Endodermal cell (in vitro differentiated cells): ENCODE measurements around the gene FER. TPM values are rescaled to one million over a fixed set of nuclear protein-coding genes. Genes with fewer than 3 reads are reported as not detected.

Source experiments
- DNase-seq: peaks from one replicate; pipeline ENCODE4 v3.0.0-alpha.2; 2017
- H3K27ac ChIP-seq: 2 replicates; pipeline ENCODE4 v1.5.1; 2013; ENCODE audit warnings: mild to moderate bottlenecking, low read depth, low read length, moderate library complexity
- H3K27me3 ChIP-seq: 2 replicates; pipeline ENCODE4 v1.6.1; 2013; ENCODE audit warnings: mild to moderate bottlenecking, low read length, moderate library complexity; ENCODE audit not compliant: insufficient read depth, control insufficient read depth, poor library complexity, severe bottlenecking
- H3K36me3 ChIP-seq: 2 replicates; pipeline ENCODE4 v1.7.0; 2013; ENCODE audit warnings: mild to moderate bottlenecking, low read length, moderate library complexity; ENCODE audit not compliant: control insufficient read depth, insufficient read depth
- H3K4me1 ChIP-seq: one replicate; pipeline ENCODE4 v1.7.0; 2013; ENCODE audit warnings: low read length; ENCODE audit not compliant: control insufficient read depth, insufficient read depth
- H3K4me3 ChIP-seq: 2 replicates; pipeline ENCODE4 v1.5.1; 2013; ENCODE audit warnings: mild to moderate bottlenecking, low read length, moderate library complexity
- H3K9ac ChIP-seq: 2 replicates; pipeline ENCODE4 v1.6.1; 2013; ENCODE audit warnings: mild to moderate bottlenecking, low read length, moderate library complexity; ENCODE audit not compliant: poor library complexity, severe bottlenecking; ENCODE audit errors: extremely low read depth
- H3K9me3 ChIP-seq: 2 replicates; pipeline ENCODE4 v1.6.1; 2013; ENCODE audit warnings: mild to moderate bottlenecking, low read length, moderate library complexity; ENCODE audit not compliant: control insufficient read depth
- H3K27ac Mint-ChIP-seq: 2 replicates; pipeline ENCODE4 v1.8.0; 2020; ENCODE audit warnings: mixed read lengths
- H3K27me3 Mint-ChIP-seq: 2 replicates; pipeline ENCODE4 v1.8.0; 2021; ENCODE audit warnings: mild to moderate bottlenecking, mixed read lengths; ENCODE audit not compliant: insufficient read depth
- H3K36me3 Mint-ChIP-seq: 2 replicates; pipeline ENCODE4 v1.8.0; 2020; ENCODE audit warnings: low read depth, mixed read lengths
- H3K4me1 Mint-ChIP-seq: 2 replicates; pipeline ENCODE4 v1.8.0; 2020; ENCODE audit warnings: mixed read lengths
- H3K4me3 Mint-ChIP-seq: 2 replicates; pipeline ENCODE4 v1.8.0; 2020; ENCODE audit warnings: mild to moderate bottlenecking, moderate library complexity, mixed read lengths
- H3K9me3 Mint-ChIP-seq: 2 replicates; pipeline ENCODE4 v1.8.0; 2020; ENCODE audit warnings: mild to moderate bottlenecking, mixed read lengths
- WGBS, 2 experiments: methylation state at CpG; one replicate each; pipeline versions ENCODE4 v1.1.5 to v1.1.7; 2013; ENCODE audit warnings: missing lambda C conversion rate in 2 of 2, mixed read lengths in 1 of 2; ENCODE audit not compliant: insufficient coverage in 1 of 2, insufficient read length in 1 of 2; 5-methylcytosine and 5-hydroxymethylcytosine counted together
- total RNA-seq, 2 donors: library from RNA; stranded (reverse); fragmentation: NEBNext Ultra II Directional in 1 of 2; extraction: Animal tissue kit (Norgen Biotek cat#: 25700) in 1 of 2; gene quantifications; 2 replicates in 1 of 2; 3 replicates in 1 of 2; pipeline ENCODE4 v1.2.1, GENCODE V29; 2021
- TF ChIP-seq, protein P1 (sequence below): fragments of 200-600 bp; sonication (generic); conservative IDR thresholded peaks from 2 replicates; pipeline ENCODE4 v1.5.0; 2021; ENCODE audit warnings: antibody characterized with exemption, mild to moderate bottlenecking

The FER gene
- total RNA-seq, 2 donors from 2014 or later: 24.5 to 26.8 TPM

DNA sequence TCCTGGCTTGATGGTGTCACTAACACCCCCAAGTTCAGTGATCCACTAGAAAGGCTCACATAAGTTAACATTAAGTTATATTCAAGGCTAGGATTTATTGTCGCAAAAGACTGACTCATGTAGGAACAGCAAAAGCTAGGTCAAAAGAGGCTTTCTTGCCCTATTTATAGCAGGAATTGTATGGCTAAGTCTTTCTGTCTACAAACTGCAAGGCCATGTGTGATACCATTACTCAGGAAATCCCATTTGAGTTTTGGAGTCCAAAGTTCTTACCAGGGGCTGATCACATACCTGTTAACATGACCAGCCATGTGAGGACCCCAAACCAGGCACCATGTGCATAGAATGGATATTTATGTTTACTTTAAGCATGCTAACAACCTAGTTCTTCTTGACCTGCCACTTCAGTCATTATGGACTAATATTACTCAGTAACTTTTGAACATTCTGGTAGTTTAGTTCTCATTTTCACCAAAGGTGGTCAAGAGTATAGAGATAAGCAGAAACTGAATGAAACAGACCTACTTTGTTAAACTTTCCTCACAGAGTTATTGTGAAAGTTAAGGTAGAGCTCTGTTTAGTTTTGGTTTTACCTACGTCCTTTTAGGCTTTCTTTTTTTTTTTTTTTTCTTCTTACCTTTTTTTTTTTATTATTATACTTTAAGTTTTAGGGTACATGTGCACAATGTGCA lies 281.1 kb downstream of the FER start:
- H3K4me3 Mint-ChIP-seq: no peak overlapping the region
- H3K27ac Mint-ChIP-seq: no peak overlapping the region
- Histone ChIP-seq H3K9me3 (peaks cover 8% of the 10 kb centered on the region), H3K4me3 (no peak overlapping the region), H3K9ac (no peak overlapping the region), H3K27ac (no peak overlapping the region), H3K4me1 (peaks cover 16% of the 10 kb centered on the region), H3K36me3 (no peaks in the 10 kb centered on the region), H3K27me3 (no peaks in the 10 kb centered on the region)
- TF ChIP-seq, protein P1, sequence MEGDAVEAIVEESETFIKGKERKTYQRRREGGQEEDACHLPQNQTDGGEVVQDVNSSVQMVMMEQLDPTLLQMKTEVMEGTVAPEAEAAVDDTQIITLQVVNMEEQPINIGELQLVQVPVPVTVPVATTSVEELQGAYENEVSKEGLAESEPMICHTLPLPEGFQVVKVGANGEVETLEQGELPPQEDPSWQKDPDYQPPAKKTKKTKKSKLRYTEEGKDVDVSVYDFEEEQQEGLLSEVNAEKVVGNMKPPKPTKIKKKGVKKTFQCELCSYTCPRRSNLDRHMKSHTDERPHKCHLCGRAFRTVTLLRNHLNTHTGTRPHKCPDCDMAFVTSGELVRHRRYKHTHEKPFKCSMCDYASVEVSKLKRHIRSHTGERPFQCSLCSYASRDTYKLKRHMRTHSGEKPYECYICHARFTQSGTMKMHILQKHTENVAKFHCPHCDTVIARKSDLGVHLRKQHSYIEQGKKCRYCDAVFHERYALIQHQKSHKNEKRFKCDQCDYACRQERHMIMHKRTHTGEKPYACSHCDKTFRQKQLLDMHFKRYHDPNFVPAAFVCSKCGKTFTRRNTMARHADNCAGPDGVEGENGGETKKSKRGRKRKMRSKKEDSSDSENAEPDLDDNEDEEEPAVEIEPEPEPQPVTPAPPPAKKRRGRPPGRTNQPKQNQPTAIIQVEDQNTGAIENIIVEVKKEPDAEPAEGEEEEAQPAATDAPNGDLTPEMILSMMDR: no peak
- peaks cover 8% of the 10 kb centered on the region for H3K36me3 Mint-ChIP-seq
- H3K27me3 Mint-ChIP-seq: no peaks in the 10 kb centered on the region
- H3K9me3 Mint-ChIP-seq: peaks cover 7% of the 10 kb centered on the region
- no peak for DNase-seq
- WGBS, 2 experiments: 97% methylated on average over 1 of the region's 2 CpGs; no CpG with 5 or more reads in 1 of the 2 experiments
- peaks cover 28% of the 10 kb centered on the region for H3K4me1 Mint-ChIP-seq

DNA sequence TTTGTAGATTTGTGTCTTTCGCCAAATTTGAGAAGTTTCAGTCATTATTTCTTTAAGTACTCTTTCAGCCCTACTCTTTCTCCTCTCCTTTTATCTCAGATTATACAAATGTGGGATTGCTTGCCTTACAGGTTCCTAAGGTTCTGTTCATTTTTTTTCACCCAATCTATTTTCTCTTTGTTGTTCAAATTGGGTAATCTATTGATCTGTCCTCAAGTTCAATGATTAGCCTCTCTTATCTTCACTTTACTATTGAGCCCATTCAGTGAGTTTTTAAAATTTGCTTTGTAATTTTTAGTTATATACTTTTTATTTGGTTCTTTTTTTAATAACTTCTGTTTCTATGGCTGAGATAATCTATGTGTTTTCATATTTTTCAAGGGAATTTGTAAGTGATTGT lies 282.1 kb downstream of the FER start:
- Mint-ChIP-seq H3K4me3 (no peak overlapping the region), H3K9me3 (no peaks in the 10 kb centered on the region), H3K36me3 (no peaks in the 10 kb centered on the region), H3K27me3 (no peaks in the 10 kb centered on the region), H3K27ac (no peak overlapping the region), H3K4me1 (peaks cover 28% of the 10 kb centered on the region)
- 91% methylated on average over 1 of the region's 1 CpG; no CpG with 5 or more reads in 1 of the 2 experiments for WGBS, 2 experiments
- no peak overlapping the region for H3K4me3 ChIP-seq
- no peak overlapping the region for H3K27ac ChIP-seq
- TF ChIP-seq, protein P1: no peak
- H3K36me3 ChIP-seq: no peaks in the 10 kb centered on the region
- peaks cover 16% of the 10 kb centered on the region for H3K4me1 ChIP-seq
- no peaks in the 10 kb centered on the region for H3K9me3 ChIP-seq
- no peak for DNase-seq
- H3K9ac ChIP-seq: no peak overlapping the region
- H3K27me3 ChIP-seq: no peaks in the 10 kb centered on the region

DNA sequence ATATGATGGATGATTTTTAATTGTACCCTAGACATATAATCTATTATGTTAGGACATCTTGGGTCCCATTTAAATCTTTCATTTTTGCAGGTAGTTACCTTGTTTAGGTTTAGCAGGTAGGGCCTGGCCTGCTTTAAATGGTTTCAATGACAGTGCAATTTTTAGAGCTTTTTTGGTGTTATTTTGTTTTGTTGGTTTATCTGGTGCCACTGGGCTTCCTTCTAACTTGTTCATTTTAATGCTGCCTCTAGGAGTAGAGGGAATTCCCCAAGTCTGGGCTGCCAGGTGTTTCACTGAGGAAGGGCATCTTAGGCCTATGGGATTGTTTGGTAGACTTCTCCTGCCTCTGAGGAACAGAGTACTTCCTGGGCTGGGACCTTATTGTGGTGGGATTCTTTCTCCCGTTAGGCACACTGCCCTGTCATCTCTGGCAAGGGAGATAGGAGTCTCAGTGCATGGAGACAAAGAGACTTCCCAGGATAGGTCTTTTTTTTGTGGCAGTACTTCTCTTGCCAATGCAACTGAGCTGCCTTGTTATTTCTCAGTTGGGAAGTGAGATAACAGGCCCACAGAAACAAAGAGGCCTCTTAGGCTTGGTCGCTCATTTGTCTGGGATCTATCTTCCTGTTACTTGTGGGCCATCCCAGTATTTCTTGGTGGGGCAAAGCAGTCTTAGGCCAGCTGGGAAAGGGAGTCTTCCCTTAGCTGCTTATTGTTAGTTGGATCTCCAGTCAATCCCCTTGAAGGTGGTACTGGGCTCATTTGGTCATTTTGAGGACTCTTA lies 282.9 kb downstream of the FER start:
- TF ChIP-seq, protein P1: no peak

More for the DNA sequence above, 282.9 kb downstream of the FER start:
- peaks cover 16% of the 10 kb centered on the region for H3K4me1 ChIP-seq
- no peaks in the 10 kb centered on the region for H3K27me3 ChIP-seq
- H3K36me3 Mint-ChIP-seq: no peaks in the 10 kb centered on the region
- H3K27ac ChIP-seq: no peak overlapping the region
- H3K36me3 ChIP-seq: no peaks in the 10 kb centered on the region
- H3K9me3 ChIP-seq: no peaks in the 10 kb centered on the region
- no peak overlapping the region for H3K4me3 Mint-ChIP-seq
- no peak overlapping the region for H3K9ac ChIP-seq
- peak overlapping the region; percentile 77 for H3K27ac Mint-ChIP-seq
- peak; percentile 55 for DNase-seq
- no peaks in the 10 kb centered on the region for H3K9me3 Mint-ChIP-seq
- no peak overlapping the region for H3K4me3 ChIP-seq
- H3K27me3 Mint-ChIP-seq: no peaks in the 10 kb centered on the region
- WGBS, 2 experiments: 59 to 70% methylated on average over 1 to 2 of the region's 2 CpGs
- H3K4me1 Mint-ChIP-seq: peaks cover 28% of the 10 kb centered on the region
